Anterior cingulate cortex (tissue), 58 donors: ENCODE results near the gene PLXND1.
"Not testable (repeated sequence)": the region's sequence is repeated elsewhere in the genome, so short reads cannot be mapped to it uniquely, and the experiment has no call there.

Source experiments
- DNase-seq, 58 donors: peaks; one replicate each; lab custom pipeline; 2025; lab: John Stamatoyannopoulos, UW

PLXND1 gene

DNA sequence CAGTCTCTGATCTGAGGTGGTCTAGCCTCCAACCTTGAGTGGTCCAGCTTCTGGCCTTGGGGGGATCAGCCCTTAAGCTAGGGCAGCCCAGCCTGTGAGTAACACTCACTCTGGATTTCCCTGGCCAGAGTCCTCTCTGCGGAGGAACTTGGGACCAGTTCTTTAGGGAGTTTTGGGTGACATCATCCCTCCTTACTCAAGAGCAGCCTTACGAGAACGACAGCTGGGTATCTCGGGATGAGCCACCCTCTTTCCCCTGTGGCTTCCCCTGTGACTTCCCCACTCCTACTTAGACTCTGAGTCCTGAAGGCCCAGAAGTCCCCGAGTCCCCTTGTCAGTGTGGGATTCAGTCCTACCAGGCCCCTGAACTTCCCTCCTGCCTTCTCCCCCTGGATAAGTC lies 10.2 kb upstream of the PLXND1 start:
- DNase-seq: no peak

DNA sequence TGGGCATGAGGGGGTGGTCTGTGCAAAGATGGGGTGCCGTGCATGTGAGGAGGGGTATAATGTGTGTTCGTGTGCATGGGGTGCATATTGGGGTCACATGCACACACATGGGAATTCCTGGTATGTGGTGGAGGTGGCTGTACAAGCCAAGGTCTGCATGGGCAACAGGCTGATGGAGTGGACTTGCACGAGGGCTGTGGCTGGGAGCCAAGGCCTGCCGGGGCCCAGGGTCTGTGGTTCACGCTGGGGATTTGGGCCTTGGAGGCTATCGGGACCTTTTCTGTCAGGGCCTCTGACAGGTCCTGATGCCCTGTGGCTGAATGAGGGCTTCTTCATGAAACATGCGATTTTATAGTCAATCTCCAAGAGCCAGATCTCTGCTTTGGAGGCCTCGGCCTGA lies 9.8 kb upstream of the PLXND1 start:
- no peak for DNase-seq

DNA sequence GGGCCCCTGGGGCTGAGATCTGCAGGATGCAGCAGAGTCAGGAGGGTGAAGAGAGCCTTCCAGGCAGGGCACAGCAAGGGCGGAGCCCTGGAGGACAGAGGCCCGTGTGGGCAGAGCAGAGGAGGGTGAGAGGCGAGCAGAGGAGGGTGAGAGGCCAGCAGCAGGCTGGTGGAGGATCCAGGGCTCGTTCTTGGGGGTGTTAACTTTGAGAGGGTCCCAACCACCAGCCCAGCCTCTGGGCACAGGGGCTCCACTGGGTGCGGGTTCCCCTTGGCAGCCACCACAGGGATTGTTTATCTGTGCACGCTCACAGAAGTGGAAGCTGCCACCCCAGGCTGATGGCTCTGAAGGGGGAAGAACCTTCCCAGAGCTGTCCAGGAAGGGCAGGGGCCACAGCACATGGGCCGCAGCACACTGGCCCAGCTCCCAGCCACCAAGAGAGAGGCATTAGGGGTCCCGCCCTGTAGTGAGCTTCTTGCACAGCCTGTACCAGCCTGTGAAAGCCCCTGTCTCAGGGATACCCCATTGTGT lies 9.3 kb upstream of the PLXND1 start:
- DNase-seq: no peak

DNA sequence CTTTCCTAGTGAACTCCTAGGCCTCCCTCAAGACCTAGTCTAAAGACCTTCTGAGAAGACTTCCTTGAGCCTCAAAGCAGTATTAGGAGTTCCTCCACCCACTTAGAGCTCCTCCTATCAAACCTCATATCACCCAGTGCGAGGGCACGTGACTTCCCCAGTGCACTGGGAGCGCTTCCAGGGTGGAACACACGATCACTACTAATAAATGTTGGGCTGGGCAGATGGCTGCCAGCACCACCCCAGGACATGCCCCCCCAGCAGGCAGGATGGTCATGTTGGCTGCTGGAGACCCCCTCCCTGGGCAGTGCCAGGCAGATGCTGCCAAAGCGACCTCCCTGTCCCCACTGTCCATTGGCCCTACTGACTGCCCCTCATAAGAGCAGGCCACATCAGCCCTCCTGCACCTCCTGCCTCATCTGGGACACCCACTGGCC lies 8.5 kb upstream of the PLXND1 start:
- peak in 1 of 58 donors; percentile 23 for DNase-seq

DNA sequence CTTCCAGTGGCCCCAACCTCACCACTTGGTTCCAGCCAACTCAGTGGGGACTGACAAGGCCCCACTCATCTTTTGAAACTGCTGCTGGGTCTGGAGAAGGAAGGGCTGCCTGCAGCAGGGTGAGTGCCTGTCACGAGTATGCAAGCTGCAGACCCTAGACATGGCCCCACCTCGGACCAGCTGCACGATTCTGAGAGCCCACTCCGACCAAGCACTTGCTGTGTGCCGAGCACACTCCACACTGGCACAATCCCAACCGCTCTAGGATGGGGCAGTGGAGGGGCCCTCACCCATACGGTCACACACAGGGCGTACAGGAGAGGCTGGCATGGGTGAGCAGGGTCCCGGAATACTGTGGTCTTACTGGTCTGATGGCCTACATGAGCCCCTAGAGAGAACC lies 8.0 kb upstream of the PLXND1 start:
- no peak for DNase-seq

DNA sequence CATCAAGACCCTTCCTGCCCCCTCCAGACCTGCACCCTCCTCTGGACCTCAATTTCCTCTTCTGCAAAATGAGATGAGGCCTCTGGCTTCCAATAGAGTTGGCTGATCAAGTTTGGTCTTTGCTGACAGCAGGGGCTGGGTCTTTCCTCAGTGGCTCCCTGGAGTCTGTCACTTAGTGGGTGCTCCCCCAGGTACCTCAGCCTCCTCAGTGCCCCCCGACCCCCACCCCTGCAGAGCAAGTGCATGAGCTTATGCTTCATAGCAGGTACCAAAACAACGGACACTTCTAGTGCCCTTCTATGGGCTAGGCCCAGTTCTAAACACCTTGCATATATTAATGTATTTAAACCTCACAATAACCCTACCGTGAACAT lies 6.9 kb upstream of the PLXND1 start:
- no peak for DNase-seq

DNA sequence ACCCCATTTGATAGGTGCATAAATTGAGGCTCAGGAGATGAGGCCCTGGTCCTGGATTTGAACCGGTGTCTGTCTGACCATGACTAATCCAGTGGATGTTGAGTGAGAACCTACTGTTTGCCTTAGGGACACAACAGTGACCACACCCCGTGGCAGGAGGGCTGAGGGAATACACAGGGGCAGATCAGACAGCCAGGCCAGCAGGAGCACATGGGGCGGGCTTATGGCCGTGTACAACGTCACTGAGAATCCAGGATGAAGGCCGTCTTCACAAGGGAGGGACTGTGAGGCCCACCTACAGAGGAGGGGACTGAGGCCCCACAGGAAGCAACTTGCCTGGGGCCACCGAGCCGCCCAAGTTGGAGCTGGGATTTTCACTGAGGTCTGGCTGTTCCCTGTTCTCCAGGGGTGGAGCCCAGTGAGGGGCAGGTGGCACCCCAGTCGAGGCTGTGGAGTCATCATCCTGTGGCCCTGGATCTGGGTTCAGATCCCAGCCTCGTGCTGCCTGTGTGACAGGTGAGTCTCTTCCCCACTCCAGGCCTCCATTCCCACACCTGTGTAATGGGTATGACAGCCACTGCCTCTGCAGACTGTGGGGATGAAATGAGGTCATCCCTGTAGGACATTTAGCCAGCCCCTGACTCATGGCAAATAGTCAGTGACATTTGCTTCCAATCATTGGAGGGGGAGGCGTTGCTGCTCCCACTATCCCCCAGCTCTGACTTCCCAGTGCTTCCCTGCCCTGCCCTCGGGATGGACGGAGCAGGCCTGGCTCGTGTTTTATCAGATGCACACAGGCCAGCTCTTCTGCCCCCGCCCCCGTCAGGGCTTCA lies 6.3 kb upstream of the PLXND1 start:
- no peak for DNase-seq

DNA sequence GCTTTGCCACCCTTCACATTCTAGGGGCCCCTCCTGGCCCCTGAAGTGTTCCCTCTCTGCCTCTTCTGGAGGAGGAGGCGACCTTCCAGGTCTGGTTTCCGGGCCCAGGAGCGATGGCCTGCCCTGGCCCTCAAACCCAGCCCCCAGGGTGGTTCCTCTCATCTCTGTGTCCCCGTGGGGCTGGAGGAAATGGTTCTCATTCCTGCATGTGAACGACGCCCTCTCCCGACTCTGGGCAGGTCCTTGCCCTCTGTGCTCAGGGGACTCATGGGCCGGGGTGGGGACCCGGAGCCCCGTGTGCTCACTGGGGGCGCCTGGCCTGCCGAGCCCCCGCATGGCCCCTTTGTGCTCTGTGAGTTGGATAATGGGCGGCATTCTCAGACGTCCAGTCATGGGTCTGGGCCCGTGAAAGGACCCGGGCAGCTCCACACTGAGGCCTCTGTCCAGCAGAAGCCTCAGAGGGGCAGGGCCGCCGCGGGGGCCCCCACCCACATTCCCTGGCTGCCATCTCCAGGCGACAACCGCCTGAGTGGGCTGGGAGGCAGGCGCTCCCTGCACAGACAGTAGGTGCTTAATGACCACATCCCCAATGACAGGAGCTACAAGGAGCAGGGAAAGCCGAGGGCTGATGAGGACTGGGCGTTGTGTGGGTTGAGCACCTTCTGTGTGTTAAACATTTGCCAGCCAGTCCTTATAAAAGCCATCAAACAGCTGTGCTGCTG lies 5.5 kb upstream of the PLXND1 start:
- peak in 12 of 58 donors; percentile 13 to 62 (median 38) for DNase-seq

DNA sequence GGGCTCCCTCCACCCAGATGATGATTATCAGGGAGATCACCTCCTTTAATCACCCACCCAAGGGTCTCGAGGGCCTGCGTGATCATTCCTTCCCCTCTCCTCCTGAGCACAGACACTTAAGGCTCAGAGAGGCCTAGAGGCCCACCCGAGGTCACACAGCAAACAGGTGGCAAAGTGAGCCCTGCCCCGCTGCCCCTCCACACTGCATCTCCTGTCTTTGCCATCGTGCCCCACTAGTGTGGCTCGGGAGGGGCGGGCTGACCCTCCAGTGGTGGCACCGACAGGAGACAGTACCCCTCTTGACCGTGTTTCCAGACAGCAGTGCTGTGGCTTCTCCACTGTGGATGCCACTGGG lies 4.9 kb upstream of the PLXND1 start:
- no peak for DNase-seq

DNA sequence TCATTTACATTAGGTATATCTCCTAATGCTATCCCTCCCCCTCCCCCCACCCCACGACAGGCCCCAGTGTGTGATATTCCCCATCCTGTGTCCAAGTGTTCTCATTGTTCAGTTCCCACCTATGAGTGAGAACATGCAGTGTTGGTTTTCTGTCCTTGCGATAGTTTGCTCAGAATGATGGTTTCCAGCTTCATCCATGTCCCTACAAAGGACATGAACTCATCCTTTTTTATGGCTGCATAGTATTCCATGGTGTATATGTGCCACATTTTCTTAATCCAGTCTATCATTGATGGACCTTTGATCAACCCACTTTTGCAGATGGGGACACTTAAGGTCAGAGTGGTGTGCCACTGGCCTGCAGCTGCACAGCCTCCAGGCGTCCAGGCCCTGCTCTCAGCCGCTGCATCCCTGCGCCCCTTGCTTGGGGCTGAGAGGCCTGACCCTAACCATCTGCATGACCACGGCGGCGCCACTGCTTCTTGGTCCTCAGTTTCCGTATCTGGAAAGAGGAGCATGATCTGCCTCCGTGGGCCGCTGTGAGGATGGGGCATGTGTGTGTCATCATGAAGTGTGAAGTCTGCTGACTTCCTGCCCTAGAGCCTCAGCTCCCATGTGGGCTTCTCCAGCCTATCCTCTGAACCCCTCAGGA lies 4.4 kb upstream of the PLXND1 start:
- DNase-seq: not testable (repeated sequence)

DNA sequence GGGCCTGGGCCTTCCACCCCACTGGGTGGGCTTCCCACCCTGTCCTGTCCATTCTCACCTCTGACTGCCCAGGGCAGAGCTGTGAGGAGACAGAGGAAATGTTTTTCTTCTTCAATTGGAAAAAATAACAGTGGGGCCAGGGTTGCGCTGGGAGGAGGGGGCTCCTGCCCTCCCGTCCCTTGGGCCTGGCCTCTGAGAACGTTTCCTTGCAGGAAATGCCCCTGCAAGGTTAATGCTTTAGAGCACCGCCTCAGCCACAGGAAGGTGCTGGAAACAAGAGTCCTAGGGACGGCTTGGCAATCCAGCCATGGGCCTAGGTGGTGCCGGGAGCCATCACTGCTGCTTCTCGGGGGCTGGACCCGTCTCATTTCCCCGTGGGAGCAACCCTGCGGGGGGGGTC lies 3.8 kb upstream of the PLXND1 start:
- DNase-seq: no peak

DNA sequence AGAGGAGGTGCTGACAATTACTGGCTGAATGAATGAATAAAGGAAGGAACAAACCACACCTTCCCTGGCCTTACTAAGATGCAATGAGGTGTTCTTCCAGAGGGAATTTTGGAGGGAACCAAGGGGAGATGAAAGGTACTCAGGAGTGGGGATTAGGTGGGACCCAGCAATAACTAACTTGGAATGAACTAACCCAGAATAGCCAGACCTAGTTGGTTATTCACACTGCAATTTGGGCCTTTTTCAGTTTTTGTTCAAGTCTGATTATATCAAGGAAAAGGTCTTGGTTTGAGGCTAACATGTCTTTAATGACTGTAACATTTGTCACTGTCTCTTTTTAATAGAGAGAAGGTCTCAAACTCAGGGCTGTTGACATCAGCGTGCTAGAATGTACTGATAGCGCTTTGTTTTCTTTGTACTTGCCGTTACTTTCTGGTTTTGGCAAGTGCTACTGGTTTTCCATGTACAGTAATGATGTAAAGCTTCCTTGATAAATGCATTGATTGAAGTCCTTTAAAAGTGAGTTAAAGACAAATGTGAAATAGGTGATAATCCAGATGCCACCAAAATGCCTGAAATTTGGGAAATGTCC lies 3.2 kb upstream of the PLXND1 start:
- no peak for DNase-seq

DNA sequence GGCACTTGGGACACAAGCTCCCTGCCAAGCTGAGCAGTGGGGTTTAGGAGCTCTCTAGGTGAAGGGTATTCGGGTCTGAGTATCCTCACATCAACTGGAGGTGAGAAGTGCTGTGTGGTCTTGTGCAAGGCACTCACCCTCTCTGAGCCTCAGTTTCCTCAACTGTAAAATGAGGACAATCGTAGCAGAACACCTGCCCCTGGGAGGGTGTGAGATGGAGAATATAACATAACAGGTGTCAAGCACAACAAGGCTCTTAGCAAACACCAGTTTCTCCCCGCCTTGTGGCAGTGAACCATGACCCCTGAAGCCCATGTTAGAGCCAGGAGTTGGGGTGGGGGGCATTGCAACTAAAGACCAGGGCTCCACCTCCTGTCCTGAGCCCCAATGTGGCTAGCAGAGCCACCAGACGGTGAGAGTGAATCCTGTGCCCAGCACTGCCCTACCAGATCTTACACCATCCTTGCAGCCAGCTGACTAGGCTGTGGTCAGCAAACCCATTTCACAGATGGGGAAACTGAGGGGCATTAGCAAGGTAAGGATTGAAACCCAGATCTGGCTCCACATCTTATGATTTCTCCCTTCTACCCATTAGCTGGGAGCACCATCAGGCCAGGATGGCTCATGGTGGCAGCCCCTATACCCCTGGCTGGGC lies 2.6 kb upstream of the PLXND1 start:
- peak in 1 of 58 donors; percentile 8 for DNase-seq

DNA sequence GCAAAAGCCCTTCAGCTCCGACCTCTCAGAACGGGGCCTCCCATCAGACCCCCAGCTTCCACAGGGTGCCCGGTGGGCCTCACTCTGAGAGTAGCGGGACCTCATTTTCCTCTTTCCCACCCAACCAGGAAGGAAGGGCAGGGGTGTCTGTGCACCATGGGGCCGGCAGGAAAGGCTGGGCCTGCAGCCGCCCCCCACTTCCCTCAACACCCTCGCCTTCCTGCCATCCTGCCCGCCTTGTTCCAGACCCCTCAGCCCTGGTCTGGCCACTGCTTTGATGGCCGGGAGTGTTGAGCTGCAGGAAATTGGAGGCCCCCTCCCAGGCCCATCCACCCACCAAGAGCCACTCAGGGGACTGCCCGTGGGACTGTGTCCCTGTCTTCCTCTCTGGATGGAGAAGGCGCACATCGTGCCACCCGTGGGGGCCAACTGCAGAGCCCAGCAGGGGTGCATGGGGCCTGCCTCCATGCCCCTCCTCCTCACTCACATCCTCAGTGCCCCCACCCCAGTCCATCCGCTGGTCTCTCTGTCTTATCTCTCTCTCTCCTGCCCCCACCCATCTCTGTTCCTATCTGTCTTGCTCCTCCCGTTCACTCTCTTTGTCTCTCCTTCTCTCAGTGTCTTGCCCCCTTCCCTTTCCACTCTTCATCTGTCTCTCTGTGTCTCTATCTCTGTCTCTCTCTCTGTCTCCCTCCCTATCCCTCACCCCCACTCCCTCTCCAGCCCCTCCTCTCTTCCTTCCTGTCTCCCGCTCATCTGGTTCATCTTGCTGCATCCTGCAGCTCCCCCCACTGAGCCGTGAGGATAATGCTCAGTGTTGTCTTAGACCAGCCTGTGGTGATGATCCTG lies 1.8 kb upstream of the PLXND1 start:
- DNase-seq: peak in 25 of 58 donors; percentile 8 to 53 (median 34)

DNA sequence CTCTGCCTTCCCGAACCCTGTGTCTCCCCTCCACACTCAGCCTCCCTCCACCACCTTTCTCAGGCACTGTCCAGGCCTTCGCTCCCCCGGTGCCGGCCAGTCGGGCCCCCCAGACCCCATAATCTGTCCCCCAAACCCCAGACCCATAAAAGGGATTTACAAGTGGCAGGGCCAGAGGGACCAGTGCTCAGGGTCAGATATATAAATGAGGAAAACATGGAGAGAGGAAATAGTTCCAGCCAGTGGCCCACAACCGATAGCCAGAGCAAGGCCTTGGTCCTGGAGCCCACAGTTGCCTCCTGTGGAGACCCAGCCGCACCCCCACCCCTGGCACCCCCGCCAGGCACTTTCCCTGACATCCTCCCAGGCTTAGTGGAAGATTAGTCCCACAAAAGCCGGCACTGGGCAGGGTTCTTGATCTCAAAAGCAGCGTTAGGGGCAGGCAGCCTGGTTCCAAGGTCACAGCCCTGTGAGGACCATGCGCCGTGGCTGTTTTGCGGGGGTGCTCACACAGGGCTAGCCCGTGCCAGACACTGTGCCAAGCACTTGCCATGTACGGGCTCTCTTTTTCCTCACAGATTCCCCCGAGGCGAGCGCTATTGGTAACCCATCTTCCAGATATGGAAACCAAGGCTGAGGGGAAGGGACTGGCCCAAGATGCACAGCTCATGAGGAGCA lies 1.1 kb upstream of the PLXND1 start:
- DNase-seq: no peak

DNA sequence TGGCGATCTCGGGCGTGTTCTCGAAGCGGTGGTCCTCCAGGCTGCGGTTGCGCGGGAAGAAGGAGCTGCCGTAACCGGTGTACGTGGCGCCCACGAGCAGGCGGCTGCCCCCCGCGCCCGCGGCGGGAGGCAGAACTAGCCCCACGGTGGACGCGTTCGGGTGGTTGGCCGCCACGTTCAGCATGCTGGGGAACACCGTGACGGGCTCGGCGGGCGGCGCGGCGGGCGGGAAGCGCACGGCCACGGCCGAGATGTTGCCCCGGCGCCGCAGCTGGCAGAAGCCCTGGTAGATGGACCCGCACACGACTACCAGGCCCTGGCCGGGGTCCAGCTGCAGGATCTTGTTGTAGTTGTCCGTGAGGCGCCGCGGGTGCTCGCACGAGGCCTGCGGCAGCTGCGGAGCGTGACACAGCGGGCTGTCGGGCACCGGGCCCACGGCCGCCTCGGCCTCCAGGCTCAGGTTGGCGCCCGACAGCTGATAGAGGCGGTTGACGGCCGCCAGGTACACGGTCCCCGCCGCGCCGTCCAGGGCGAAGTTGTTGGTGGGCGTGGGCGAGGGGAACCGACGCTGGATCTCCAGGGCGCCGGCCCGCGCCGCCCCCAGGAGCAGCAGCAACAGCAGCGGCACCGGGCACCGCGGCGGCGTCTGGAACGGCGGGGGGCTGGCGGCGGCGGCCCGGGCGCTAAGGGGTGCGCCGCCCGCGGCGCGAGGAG lies 397 bp downstream of the PLXND1 start:
- peak in 12 of 58 donors; percentile 27 to 64 (median 44) for DNase-seq

DNA sequence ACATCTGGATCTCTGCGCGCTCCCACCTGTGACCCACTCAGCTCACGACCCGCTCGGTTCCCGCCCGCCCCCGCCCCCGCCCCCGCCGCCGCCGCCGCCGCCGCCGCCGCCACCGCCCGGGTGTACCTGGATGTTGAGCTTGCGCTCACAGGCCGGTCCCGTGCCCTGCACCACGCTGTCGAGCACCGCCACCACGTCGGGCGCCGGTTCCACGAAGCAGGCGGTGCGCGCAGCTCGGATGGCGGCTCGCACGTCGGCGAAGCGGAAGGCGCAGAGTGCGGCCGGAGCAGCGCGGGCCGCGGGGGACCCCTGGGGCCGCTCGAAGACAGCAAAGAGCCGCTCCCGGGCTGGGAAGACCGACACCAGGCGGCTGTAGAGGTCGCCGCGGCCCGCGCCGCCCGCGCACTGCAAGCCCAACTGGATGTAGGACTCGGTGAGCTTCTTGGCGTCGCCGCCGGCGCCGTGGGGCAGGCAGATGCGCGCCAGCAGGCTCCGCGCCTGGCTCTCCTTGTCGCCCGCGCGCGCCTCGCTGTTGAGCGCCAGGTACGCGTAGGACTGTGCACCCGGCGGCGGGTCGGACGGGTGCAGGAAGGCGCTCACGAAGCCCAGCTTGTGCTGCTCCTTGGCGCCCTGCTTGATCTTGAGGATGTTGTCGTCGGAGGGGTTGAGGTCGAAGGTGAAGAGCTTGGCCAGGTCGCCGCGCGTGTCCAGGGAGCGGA lies 1.1 kb downstream of the PLXND1 start:
- peak in 24 of 58 donors; percentile 11 to 52 (median 28) for DNase-seq
